ENCODE results near the gene DPP7.
A peak's percentile ranks its signal among the peaks of the same experiment; 100 is the strongest.
"Not testable (repeated sequence)": the region's sequence is repeated elsewhere in the genome, so short reads cannot be mapped to it uniquely, and the experiment has no call there.

DPP7 gene

GRCh38 chr9:137136261-137136880 is 21.8 kb upstream of the DPP7 start:
- H3K27me3 ChIP-seq (ENCODE audit: control insufficient read depth in 3 of 3, insufficient read depth in 3 of 3, low read depth in 1 of 3, low read length in 3 of 3): peaks cover 10 to 59% (median 56%) of the 10 kb centered on the region in 3 experiments

DNA sequence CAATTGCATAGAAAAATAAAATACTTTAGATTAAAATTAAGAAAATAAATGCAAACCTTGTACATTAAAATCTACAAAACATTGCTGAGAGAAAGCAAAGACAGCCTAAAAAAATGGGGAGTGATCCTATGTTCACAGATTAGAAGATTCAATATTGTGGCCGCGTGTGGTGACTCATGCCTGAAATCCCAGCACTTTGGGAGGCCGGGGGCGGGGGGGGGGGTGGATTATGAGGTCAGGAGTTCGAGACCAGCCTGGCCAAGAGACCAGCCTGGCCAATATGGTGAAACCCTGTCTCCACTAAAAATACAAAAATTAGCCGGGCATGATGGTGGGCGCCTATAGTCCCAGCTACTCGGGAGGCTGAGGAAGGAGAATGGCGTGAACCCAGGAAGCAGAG is 20.6 kb upstream of the DPP7 start:
- H3K27me3 ChIP-seq (ENCODE audit: control insufficient read depth in 3 of 3, insufficient read depth in 3 of 3, low read depth in 1 of 3, low read length in 3 of 3): peaks cover 11 to 49% (median 46%) of the 10 kb centered on the region in 3 experiments
- H2AK5ac ChIP-seq (ENCODE audit: low read depth, low read length); H3K4me1 ChIP-seq (ENCODE audit: control insufficient read depth in 2 of 2, insufficient read depth in 1 of 2, low read depth in 1 of 2, low read length in 2 of 2); H3K4me3 ChIP-seq (ENCODE audit: low read length in 2 of 2); H4K8ac ChIP-seq (ENCODE audit: low read depth, low read length); H3K23ac ChIP-seq (ENCODE audit: low read depth, low read length, poor library complexity); H2AFZ ChIP-seq (ENCODE audit: low read length); H3K36me3 ChIP-seq (replicated peaks in 1 of 2; ENCODE audit: control insufficient read depth in 2 of 2, insufficient read depth in 2 of 2, low read length in 2 of 2); H3K27ac ChIP-seq (replicated peaks; ENCODE audit: low read length); H3K4me2 ChIP-seq (ENCODE audit: insufficient read depth, low read length, poor library complexity, severe bottlenecking); H3K18ac ChIP-seq (ENCODE audit: low read length); H3K14ac ChIP-seq (ENCODE audit: low read length); H3K4ac ChIP-seq (ENCODE audit: low read length); H3K79me1 ChIP-seq (ENCODE audit: low read depth, low read length); H2BK120ac ChIP-seq (ENCODE audit: low read depth, low read length); H2BK5ac ChIP-seq (ENCODE audit: low read length); H3K9me3 ChIP-seq (replicated peaks in 1 of 2; ENCODE audit: control insufficient read depth in 2 of 2, insufficient read depth in 1 of 2, low read depth in 1 of 2, low read length in 2 of 2); H2BK12ac ChIP-seq (ENCODE audit: low read length); H4K91ac ChIP-seq (ENCODE audit: low read depth, low read length, poor library complexity); H3K9ac ChIP-seq (ENCODE audit: low read depth, low read length, poor library complexity); H2BK15ac ChIP-seq (ENCODE audit: low read length); DNase-seq (ENCODE audit: low spot score): not testable (repeated sequence)
- no CpG with 5 or more reads among the region's 9 CpGs for WGBS, 2 donors (ENCODE audit: extremely low coverage in 2 of 2, insufficient read length in 2 of 2, insufficient replicate concordance in 1 of 2)

More at GRCh38 chr9:137136261-137136880, 21.8 kb upstream of the DPP7 start:
- H3K23ac ChIP-seq (ENCODE audit: low read depth, low read length, poor library complexity): peak overlapping the region; percentile 43
- H3K36me3 ChIP-seq (replicated peaks in 1 of 2; ENCODE audit: control insufficient read depth in 2 of 2, insufficient read depth in 2 of 2, low read length in 2 of 2): no peaks in the 10 kb centered on the region
- H3K9me3 ChIP-seq (replicated peaks in 1 of 2; ENCODE audit: control insufficient read depth in 2 of 2, insufficient read depth in 1 of 2, low read depth in 1 of 2, low read length in 2 of 2): peaks cover 0 to 5% of the 10 kb centered on the region in 2 donors
- H3K27ac ChIP-seq (replicated peaks; ENCODE audit: low read length): no peak overlapping the region
- WGBS, 2 donors (ENCODE audit: extremely low coverage in 2 of 2, insufficient read length in 2 of 2, insufficient replicate concordance in 1 of 2): no CpG with 5 or more reads among the region's 27 CpGs
- H2BK12ac ChIP-seq (ENCODE audit: low read length): no peak overlapping the region
- H2BK5ac ChIP-seq (ENCODE audit: low read length): no peak overlapping the region
- H3K14ac ChIP-seq (ENCODE audit: low read length): no peak overlapping the region
- no peak overlapping the region for H3K4me2 ChIP-seq (ENCODE audit: insufficient read depth, low read length, poor library complexity, severe bottlenecking)
- DNase-seq (ENCODE audit: low spot score): no peak
- H3K4ac ChIP-seq (ENCODE audit: low read length): no peak overlapping the region
- peaks cover 0 to 2% of the 10 kb centered on the region in 2 donors for H3K4me1 ChIP-seq (ENCODE audit: control insufficient read depth in 2 of 2, insufficient read depth in 1 of 2, low read depth in 1 of 2, low read length in 2 of 2)
- peaks cover 2% of the 10 kb centered on the region for H3K79me1 ChIP-seq (ENCODE audit: low read depth, low read length)
- H3K4me3 ChIP-seq (ENCODE audit: low read length in 2 of 2): no peak overlapping the region
- H4K91ac ChIP-seq (ENCODE audit: low read depth, low read length, poor library complexity): no peak overlapping the region
- H2BK120ac ChIP-seq (ENCODE audit: low read depth, low read length): no peak overlapping the region
- no peak overlapping the region for H2AK5ac ChIP-seq (ENCODE audit: low read depth, low read length)
- H4K8ac ChIP-seq (ENCODE audit: low read depth, low read length): no peak overlapping the region
- no peak overlapping the region for H3K18ac ChIP-seq (ENCODE audit: low read length)
- no peak overlapping the region for H2AFZ ChIP-seq (ENCODE audit: low read length)
- H2BK15ac ChIP-seq (ENCODE audit: low read length): no peak overlapping the region
- no peak overlapping the region for H3K9ac ChIP-seq (ENCODE audit: low read depth, low read length, poor library complexity)

DNA sequence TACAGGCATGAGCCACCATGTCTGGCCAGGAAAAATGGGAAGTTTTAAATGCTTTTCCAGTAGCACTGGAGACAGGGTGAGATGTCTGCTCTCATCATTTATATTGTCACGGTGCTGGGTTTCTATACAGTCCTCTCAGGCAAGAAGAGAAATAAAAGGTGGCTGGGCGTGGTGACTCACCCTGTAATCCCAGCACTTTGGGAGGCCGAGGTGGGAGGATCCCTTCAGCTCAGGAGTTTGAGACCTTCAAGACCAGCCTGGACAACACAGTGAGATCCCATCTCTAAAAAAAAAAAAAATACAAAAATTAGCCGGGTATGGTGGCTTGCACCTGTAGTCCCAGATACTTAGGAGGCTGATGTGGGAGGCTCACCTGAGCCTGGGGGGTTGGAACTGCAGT is 19.7 kb upstream of the DPP7 start:
- Histone ChIP-seq H4K91ac (ENCODE audit: low read depth, low read length, poor library complexity) (no peak overlapping the region), H3K4me1 (ENCODE audit: control insufficient read depth in 2 of 2, insufficient read depth in 1 of 2, low read depth in 1 of 2, low read length in 2 of 2) (peaks cover 0 to 4% of the 10 kb centered on the region in 2 donors), H2BK120ac (ENCODE audit: low read depth, low read length) (no peak overlapping the region), H3K9ac (ENCODE audit: low read depth, low read length, poor library complexity) (no peak overlapping the region), H3K4me2 (ENCODE audit: insufficient read depth, low read length, poor library complexity, severe bottlenecking) (no peak overlapping the region), H3K4ac (ENCODE audit: low read length) (no peak overlapping the region), H2AFZ (ENCODE audit: low read length) (no peak overlapping the region), H2AK5ac (ENCODE audit: low read depth, low read length) (no peak overlapping the region), H3K36me3 (replicated peaks in 1 of 2; ENCODE audit: control insufficient read depth in 2 of 2, insufficient read depth in 2 of 2, low read length in 2 of 2) (no peaks in the 10 kb centered on the region), H3K14ac (ENCODE audit: low read length) (no peak overlapping the region), H2BK12ac (ENCODE audit: low read length) (no peak overlapping the region), H2BK5ac (ENCODE audit: low read length) (no peak overlapping the region), H3K23ac (ENCODE audit: low read depth, low read length, poor library complexity) (no peak overlapping the region), H3K9me3 (replicated peaks in 1 of 2; ENCODE audit: control insufficient read depth in 2 of 2, insufficient read depth in 1 of 2, low read depth in 1 of 2, low read length in 2 of 2) (no peaks in the 10 kb centered on the region), H3K27me3 (ENCODE audit: control insufficient read depth in 3 of 3, insufficient read depth in 3 of 3, low read depth in 1 of 3, low read length in 3 of 3) (peaks cover 8 to 40% (median 37%) of the 10 kb centered on the region in 3 experiments), H3K18ac (ENCODE audit: low read length) (no peak overlapping the region), H2BK15ac (ENCODE audit: low read length) (no peak overlapping the region), H4K8ac (ENCODE audit: low read depth, low read length) (no peak overlapping the region), H3K4me3 (ENCODE audit: low read length in 2 of 2) (no peak overlapping the region), H3K79me1 (ENCODE audit: low read depth, low read length) (peaks cover 3% of the 10 kb centered on the region), H3K27ac (replicated peaks; ENCODE audit: low read length) (no peak overlapping the region)
- no CpG with 5 or more reads among the region's 4 CpGs for WGBS, 2 donors (ENCODE audit: extremely low coverage in 2 of 2, insufficient read length in 2 of 2, insufficient replicate concordance in 1 of 2)
- no peak for DNase-seq (ENCODE audit: low spot score)

GRCh38 chr9:137130176-137130755 is 15.7 kb upstream of the DPP7 start:
- Histone ChIP-seq H2AK5ac (ENCODE audit: low read depth, low read length) (peak overlapping the region; percentile 74), H3K27me3 (ENCODE audit: control insufficient read depth in 3 of 3, insufficient read depth in 3 of 3, low read depth in 1 of 3, low read length in 3 of 3) (peaks cover 0 to 6% (median 2%) of the 10 kb centered on the region in 3 experiments), H2BK12ac (ENCODE audit: low read length) (no peak overlapping the region), H2BK15ac (ENCODE audit: low read length) (peak overlapping the region; percentile 30), H3K79me1 (ENCODE audit: low read depth, low read length) (peaks cover 6% of the 10 kb centered on the region), H4K91ac (ENCODE audit: low read depth, low read length, poor library complexity) (no peak overlapping the region), H2AFZ (ENCODE audit: low read length) (peak overlapping the region; percentile 98), H3K4me2 (ENCODE audit: insufficient read depth, low read length, poor library complexity, severe bottlenecking) (peak overlapping the region; percentile 81), H3K4ac (ENCODE audit: low read length) (peak overlapping the region; percentile 66), H3K36me3 (replicated peaks in 1 of 2; ENCODE audit: control insufficient read depth in 2 of 2, insufficient read depth in 2 of 2, low read length in 2 of 2) (no peaks in the 10 kb centered on the region), H3K9me3 (replicated peaks in 1 of 2; ENCODE audit: control insufficient read depth in 2 of 2, insufficient read depth in 1 of 2, low read depth in 1 of 2, low read length in 2 of 2) (no peaks in the 10 kb centered on the region), H3K9ac (ENCODE audit: low read depth, low read length, poor library complexity) (peak overlapping the region; percentile 77), H3K4me3 (ENCODE audit: low read length in 2 of 2) (peak overlapping the region; percentile 91 to 93), H4K8ac (ENCODE audit: low read depth, low read length) (peak overlapping the region; percentile 43), H3K27ac (replicated peaks; ENCODE audit: low read length) (no peak overlapping the region), H3K18ac (ENCODE audit: low read length) (peak overlapping the region; percentile 92), H3K4me1 (ENCODE audit: control insufficient read depth in 2 of 2, insufficient read depth in 1 of 2, low read depth in 1 of 2, low read length in 2 of 2) (peaks cover 6 to 15% of the 10 kb centered on the region in 2 donors), H3K23ac (ENCODE audit: low read depth, low read length, poor library complexity) (peak overlapping the region; percentile 98), H2BK120ac (ENCODE audit: low read depth, low read length) (no peak overlapping the region), H2BK5ac (ENCODE audit: low read length) (peak overlapping the region; percentile 90), H3K14ac (ENCODE audit: low read length) (peak overlapping the region; percentile 38)
- no peak for DNase-seq (ENCODE audit: low spot score)
- no CpG with 5 or more reads among the region's 58 CpGs for WGBS, 2 donors (ENCODE audit: extremely low coverage in 2 of 2, insufficient read length in 2 of 2, insufficient replicate concordance in 1 of 2)
